HFF-Myc (cell line): ENCODE data around the gene LYPD6.
A peak's percentile ranks its signal among the peaks of the same experiment; 100 is the strongest.

ENCODE experiments used
- DNase-seq: peaks from one replicate; pipeline ENCODE4 v3.0.0-alpha.2; 2011; ENCODE audit warnings: low read depth; ENCODE audit errors: extremely low read depth
- H3K4me3 ChIP-seq: replicated peaks from 2 replicates; pipeline ENCODE4 v1.5.1; 2011; ENCODE audit warnings: low read depth, mild to moderate bottlenecking, control low read depth, low read length
- TF ChIP-seq, protein P1 (sequence below): IDR thresholded peaks from 2 replicates; pipeline ENCODE4 v1.5.1; 2012; ENCODE audit warnings: mild to moderate bottlenecking, low read depth, low read length, control low read depth; ENCODE audit errors: missing control alignments

Gene LYPD6

DNA sequence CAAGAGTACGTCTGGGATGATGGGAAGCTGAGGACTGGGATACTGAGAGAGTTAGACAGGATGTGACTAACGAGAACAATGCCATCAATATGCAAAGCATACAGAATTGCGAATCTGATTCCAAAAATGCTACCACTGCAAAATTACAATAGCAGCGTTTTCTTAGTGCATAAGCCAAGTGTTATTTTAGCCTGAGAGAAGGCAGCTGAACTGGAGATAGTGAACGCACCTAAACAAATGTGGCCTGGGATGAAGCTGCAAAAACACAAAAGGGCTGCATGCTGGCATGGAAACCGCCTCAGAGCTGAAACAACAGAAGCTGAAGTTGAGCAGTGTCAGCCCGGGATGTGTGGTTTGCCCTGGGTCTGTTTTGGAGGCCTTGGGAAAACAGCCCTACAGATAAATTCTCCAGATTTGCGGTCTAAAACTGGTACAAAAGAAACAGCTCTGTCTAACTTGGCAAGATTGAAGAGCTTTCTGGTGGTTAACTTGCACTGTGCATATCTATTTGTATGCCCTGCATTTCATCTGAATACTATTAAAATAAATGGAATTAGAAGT is 45.5 kb downstream of the LYPD6 start:
- DNase-seq, result no peak
- TF ChIP-seq, protein P1, sequence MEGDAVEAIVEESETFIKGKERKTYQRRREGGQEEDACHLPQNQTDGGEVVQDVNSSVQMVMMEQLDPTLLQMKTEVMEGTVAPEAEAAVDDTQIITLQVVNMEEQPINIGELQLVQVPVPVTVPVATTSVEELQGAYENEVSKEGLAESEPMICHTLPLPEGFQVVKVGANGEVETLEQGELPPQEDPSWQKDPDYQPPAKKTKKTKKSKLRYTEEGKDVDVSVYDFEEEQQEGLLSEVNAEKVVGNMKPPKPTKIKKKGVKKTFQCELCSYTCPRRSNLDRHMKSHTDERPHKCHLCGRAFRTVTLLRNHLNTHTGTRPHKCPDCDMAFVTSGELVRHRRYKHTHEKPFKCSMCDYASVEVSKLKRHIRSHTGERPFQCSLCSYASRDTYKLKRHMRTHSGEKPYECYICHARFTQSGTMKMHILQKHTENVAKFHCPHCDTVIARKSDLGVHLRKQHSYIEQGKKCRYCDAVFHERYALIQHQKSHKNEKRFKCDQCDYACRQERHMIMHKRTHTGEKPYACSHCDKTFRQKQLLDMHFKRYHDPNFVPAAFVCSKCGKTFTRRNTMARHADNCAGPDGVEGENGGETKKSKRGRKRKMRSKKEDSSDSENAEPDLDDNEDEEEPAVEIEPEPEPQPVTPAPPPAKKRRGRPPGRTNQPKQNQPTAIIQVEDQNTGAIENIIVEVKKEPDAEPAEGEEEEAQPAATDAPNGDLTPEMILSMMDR, result no peak
- no peak overlapping the region for H3K4me3 ChIP-seq

DNA sequence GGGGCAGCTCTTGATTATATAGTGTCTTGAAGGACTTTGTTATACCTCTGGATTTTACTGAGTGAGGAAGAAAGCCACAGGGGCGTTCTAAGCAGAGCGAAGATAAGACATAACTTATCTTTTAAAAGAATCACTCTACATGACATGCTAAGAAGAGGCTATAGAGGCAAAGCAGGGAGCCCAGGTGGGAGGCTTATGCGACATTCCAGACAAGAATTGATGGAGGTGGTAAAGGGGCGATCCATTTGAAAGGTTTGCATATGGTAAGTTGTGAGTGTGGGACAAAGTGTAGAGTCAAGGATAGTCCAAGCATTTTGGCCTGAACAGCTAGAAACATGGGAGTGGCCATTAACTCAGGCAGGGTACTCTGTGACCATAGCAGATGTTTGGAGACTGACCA is 49.8 kb downstream of the LYPD6 start:
- TF ChIP-seq, protein P1, result no peak
- no peak for DNase-seq
- no peak overlapping the region for H3K4me3 ChIP-seq

DNA sequence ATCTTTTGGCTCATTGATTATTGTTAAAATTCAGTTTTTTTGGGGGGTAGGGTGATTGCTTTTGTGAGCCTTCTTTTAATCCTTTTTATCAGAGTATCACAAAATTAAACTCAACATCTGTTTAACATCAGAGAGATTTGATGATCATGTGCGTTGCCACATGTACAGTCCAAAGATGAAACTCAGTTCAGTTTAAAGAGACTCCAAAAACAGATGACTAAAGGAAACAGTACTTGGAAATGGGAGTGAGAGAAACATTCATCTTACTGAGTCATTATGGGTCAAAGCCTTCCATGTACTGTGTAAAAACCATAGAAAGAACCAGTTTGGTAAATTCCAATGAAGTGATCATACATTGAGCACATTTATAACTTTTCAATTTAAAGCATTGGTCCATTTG is 53.0 kb downstream of the LYPD6 start:
- peak; percentile 51 for DNase-seq
- no peak overlapping the region for H3K4me3 ChIP-seq
- TF ChIP-seq, protein P1, result no peak

- TF ChIP-seq, protein P1, result no peak
- no peak overlapping the region for H3K4me3 ChIP-seq
- DNase-seq, result no peak
Measured at GRCh38 chr2:149385350-149385749, 55.0 kb downstream of the LYPD6 start.

DNA sequence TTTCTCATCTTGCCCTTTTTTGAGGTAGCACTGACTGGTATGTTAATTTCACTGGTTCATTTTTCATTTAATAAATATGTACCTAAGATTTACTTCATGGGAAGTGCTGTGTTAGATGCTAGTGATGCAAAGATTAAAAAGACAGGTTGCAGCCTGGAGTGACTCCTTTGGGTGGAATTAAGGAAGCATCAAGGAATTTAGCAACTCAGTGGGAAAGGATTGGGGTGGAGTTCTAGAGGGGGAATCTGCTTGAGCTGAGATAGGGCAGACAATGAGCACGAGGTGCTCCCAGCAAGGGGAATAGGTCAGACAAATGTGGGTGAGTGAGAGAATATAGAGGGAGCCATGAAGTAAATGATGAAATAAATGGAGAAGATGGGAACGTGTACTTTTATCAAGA is 57.0 kb downstream of the LYPD6 start:
- no peak overlapping the region for H3K4me3 ChIP-seq
- no peak for DNase-seq
- TF ChIP-seq, protein P1, result no peak

GRCh38 chr2:149388120-149388816 is 57.9 kb downstream of the LYPD6 start:
- DNase-seq, result no peak
- H3K4me3 ChIP-seq, result no peak overlapping the region
- TF ChIP-seq, protein P1, result no peak
